ENCODE data around the gene ITGB5.

- TF ChIP-seq ELK1 (IDR thresholded peaks at IDR 0.05; ENCODE audit: low read depth, low read length) (no peak), RFX5 (IDR thresholded peaks at IDR 0.05) (no peak), POLR2A (IDR thresholded peaks at IDR 0.05; ENCODE audit: low read length) (no peak)
Observed at GRCh38 chr3:124895756-124896155, 8.6 kb upstream of the ITGB5 start.
